ENCODE data around the gene CHRDL2. TPM values are rescaled to one million over a fixed set of nuclear protein-coding genes. Genes with fewer than 3 reads are reported as not detected.
"Not testable (repeated sequence)": the region's sequence is repeated elsewhere in the genome, so short reads cannot be mapped to it uniquely, and the experiment has no call there.

CHRDL2 gene
- total RNA-seq, 4 donors from 2014 or later = 0.19 to 0.97 TPM; not detected in 2

GRCh38 chr11:74662487-74663103 is 68.6 kb downstream of the CHRDL2 start:
- intact Hi-C loops (cut with DNase I) = no loop called here
- peaks cover 0 to 8% (median 0%) of the 10 kb centered on the region in 3 donors for H3K36me3 ChIP-seq
- WGBS, 2 donors = 86 to 100% methylated on average over 2 of the region's 4 CpGs

DNA sequence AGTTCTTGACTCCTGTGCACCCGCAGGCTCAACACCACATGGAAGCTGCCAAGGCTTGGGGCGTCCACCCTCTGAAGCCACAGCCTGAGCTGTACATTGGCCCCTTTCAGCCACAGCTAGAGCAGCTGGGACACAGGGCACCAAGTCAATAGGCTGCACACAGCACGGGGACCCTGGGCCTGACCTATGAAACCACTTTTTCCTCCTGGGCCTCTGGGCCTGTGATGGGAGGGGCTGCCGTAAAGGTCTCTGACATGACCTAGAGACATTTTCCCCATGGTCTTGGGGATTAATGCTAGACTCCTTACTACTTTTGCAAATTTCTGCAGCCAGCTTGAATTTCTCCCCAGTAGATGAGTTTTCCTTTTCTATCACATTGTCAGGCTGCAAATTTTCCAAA is 72.1 kb downstream of the CHRDL2 start:
- 100% methylated on average over 1 of the region's 4 CpGs for WGBS, 2 donors
- H3K9me3 ChIP-seq; H3K4me1 ChIP-seq; H3K27ac ChIP-seq; H3K27me3 ChIP-seq; intact Hi-C loops (cut with DNase I); H3K36me3 ChIP-seq; DNase-seq; H3K4me3 ChIP-seq: not testable (repeated sequence)

More at GRCh38 chr11:74662487-74663103, 68.6 kb downstream of the CHRDL2 start:
- Histone ChIP-seq H3K9me3 (no peaks in the 10 kb centered on the region), H3K27ac (no peak overlapping the region), H3K27me3 (no peaks in the 10 kb centered on the region), H3K4me1 (no peaks in the 10 kb centered on the region), H3K4me3 (no peak overlapping the region)
- DNase-seq = no peak
- no peak for TF ChIP-seq POLR2A (IDR thresholded peaks at IDR 0.05)
- TF ChIP-seq, protein P1, sequence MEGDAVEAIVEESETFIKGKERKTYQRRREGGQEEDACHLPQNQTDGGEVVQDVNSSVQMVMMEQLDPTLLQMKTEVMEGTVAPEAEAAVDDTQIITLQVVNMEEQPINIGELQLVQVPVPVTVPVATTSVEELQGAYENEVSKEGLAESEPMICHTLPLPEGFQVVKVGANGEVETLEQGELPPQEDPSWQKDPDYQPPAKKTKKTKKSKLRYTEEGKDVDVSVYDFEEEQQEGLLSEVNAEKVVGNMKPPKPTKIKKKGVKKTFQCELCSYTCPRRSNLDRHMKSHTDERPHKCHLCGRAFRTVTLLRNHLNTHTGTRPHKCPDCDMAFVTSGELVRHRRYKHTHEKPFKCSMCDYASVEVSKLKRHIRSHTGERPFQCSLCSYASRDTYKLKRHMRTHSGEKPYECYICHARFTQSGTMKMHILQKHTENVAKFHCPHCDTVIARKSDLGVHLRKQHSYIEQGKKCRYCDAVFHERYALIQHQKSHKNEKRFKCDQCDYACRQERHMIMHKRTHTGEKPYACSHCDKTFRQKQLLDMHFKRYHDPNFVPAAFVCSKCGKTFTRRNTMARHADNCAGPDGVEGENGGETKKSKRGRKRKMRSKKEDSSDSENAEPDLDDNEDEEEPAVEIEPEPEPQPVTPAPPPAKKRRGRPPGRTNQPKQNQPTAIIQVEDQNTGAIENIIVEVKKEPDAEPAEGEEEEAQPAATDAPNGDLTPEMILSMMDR (IDR thresholded peaks at IDR 0.05) = no peak

DNA sequence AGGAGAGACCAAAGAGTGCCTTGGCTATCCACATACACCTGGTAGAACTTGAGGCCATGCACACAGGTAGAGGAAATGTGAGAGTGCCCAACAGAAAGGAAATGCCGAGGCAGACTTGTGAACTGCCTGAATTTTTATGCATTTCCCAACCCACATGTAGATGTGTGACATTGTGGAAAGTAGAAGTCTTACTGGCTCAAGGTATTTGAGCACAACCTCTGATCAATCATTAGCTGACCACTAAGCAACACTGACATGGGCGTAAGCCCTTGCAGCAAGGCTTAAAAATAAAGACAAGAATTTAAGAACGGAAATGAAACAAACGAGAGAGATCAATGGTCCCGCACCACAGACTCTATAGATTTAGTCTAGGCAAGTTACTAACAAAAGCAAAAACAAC is 76.2 kb downstream of the CHRDL2 start:
- Histone ChIP-seq H3K4me3 (no peak overlapping the region), H3K9me3 (no peaks in the 10 kb centered on the region), H3K4me1 (no peaks in the 10 kb centered on the region), H3K27ac (no peak overlapping the region), H3K36me3 (peaks cover 0 to 15% (median 0%) of the 10 kb centered on the region in 3 donors), H3K27me3 (no peaks in the 10 kb centered on the region)
- WGBS, 2 donors = 90 to 98% methylated on average over 5 of the region's 5 CpGs
- TF ChIP-seq, protein P1 (IDR thresholded peaks at IDR 0.05) = no peak
- no peak for TF ChIP-seq POLR2A (IDR thresholded peaks at IDR 0.05)
- no peak for DNase-seq
- intact Hi-C loops (cut with DNase I) = no loop called here

- intact Hi-C loops (cut with DNase I) = no loop called here
- DNase-seq = no peak
- H3K4me3 ChIP-seq = no peak overlapping the region
- H3K27me3 ChIP-seq = no peaks in the 10 kb centered on the region
- peaks cover 0 to 37% (median 0%) of the 10 kb centered on the region in 3 donors for H3K36me3 ChIP-seq
- TF ChIP-seq, protein P1 (IDR thresholded peaks at IDR 0.05) = no peak
- no peak for TF ChIP-seq POLR2A (IDR thresholded peaks at IDR 0.05)
- H3K9me3 ChIP-seq = no peaks in the 10 kb centered on the region
- peak overlapping the region in 2 of 4 donors; percentile 30 to 66 for H3K27ac ChIP-seq
- no peaks in the 10 kb centered on the region for H3K4me1 ChIP-seq
- 45 to 89% methylated on average over 1 to 2 of the region's 2 CpGs for WGBS, 2 donors
Measured at GRCh38 chr11:74650498-74650897, 80.7 kb downstream of the CHRDL2 start.

DNA sequence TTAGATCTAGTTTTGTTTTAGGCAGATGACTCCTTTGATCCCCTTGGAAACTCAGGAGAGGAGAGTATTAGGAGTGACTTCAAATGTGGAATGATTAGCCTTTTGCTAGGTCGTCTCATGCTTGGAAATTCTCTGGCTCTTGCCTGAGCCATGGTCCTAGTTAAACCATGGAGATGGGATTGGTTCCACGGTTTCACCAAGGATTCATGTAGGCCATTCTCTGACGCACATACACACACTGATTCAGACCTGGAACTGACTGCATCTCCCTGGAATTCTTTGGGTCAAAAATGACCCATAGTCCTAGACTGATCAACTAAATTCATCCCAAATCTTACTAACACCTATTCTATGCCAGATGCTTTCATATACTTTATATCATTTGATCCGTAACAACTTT is 82.3 kb downstream of the CHRDL2 start:
- peaks cover 0 to 41% (median 0%) of the 10 kb centered on the region in 3 donors for H3K36me3 ChIP-seq
- no peak for TF ChIP-seq POLR2A (IDR thresholded peaks at IDR 0.05)
- TF ChIP-seq, protein P1 (IDR thresholded peaks at IDR 0.05) = no peak
- H3K27ac ChIP-seq = peak overlapping the region in 3 of 4 donors; percentile 24 to 66 (median 44)
- 86 to 91% methylated on average over 4 of the region's 4 CpGs for WGBS, 2 donors
- H3K9me3 ChIP-seq = no peaks in the 10 kb centered on the region
- no peaks in the 10 kb centered on the region for H3K4me1 ChIP-seq
- H3K27me3 ChIP-seq = no peaks in the 10 kb centered on the region
- no peak overlapping the region for H3K4me3 ChIP-seq
- intact Hi-C loops (cut with DNase I) = no loop called here
- no peak for DNase-seq
